Urothelium cell line (cell line): ENCODE results near the gene CTAGE1.
"Not testable (repeated sequence)": the region's sequence is repeated elsewhere in the genome, so short reads cannot be mapped to it uniquely, and the experiment has no call there.

Source experiments
- DNase-seq: peaks from one replicate; pipeline ENCODE4 v3.0.0; 2011; ENCODE audit warnings: low spot score, mixed read lengths
- FAIRE-seq: peaks from 2 replicates; lab custom pipeline; 2011; peaks lifted over from hg19 to GRCh38; lab: Jason Lieb, UNC

The CTAGE1 gene

DNA sequence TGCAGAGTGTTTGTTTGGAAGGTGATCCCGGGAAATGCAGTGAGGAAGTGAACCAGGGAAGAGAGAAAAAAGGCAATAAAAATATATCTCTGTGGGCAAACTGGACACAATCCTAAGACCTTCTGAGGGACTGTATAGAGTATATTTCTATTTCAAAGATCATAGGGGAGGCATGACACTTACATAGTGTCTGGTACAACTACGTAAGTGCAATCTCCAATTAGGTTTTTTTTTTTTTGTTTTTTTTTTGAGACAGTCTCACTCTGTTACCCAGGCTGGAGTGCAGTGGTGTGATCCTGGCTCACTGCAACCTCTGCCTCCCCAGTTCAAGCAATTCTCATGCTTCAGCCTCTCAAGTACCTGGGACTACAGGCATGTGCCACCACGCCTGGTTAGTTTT is 24.6 kb downstream of the CTAGE1 start:
- not testable (repeated sequence) for DNase-seq, FAIRE-seq

DNA sequence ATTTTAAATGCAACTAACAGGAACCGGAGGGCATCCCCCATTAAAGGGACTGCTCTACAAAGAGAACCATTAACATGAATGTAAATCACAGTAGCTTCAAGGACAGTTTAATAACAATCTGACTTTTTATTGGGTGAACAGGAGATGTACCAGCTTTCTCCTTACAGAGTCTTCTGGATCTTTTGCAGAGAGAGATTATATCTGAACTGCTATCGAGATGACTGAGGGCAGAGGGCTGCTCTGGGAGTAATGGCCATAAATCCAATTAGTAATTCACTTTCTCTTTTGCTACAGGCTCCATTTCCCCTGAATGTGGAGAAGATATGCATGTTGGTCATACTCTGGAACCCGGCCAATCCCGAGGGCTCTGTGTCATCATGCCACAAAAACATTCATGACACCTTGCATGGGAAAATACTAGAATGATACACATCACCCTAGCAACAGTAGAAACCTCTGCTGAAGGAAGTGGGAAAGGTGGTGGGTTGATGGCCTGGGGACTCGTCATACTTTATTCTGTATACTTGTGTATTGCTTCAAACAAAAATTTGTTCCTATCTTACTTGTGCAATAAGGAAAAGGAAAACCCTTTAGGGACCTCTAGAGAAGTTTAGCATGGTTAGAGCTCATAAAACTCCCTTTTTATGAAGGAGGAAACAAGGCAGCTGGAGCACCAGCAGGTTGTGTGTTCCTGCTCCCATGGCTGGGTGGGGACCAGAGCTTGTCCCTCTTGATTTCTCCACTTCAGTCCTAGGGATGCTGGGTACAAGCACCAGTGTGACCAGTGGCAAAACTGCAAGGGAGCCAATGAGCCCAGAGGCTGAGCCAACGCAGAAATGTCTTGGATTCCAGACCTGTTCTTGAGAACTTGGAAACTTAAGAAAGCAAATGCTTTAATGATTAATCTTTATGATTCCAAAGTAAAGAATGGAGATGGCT is 26.0 kb downstream of the CTAGE1 start:
- FAIRE-seq, result peak; percentile 27

DNA sequence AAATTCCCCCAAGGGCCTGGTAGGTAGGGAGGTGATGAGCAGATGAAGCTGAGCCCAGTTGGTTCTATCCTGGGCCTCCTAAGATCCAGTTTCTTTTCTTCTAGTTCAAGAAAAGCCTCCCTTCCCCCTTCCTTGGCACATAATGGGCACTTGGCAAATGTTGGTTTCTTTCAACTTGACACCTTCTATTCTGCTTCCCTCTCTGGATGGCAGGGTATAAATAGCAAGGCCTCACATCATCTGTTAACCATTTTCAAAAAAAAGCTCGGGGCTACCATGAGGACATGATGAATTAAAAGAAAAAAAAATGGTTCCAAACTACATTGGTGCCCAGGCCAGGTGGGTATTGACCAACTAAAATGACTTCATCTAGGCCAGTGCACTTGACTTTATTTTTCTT is 29.9 kb downstream of the CTAGE1 start:
- no peak for DNase-seq
- FAIRE-seq, result no peak

More for the DNA sequence above, 26.0 kb downstream of the CTAGE1 start:
- DNase-seq, result peak; percentile 68

- no peak for FAIRE-seq
- no peak for DNase-seq
Measured at GRCh38 chr18:22387364-22387763, 30.4 kb downstream of the CTAGE1 start.

- DNase-seq, result peak; percentile 41
- no peak for FAIRE-seq
Measured at GRCh38 chr18:22385718-22386117, 32.0 kb downstream of the CTAGE1 start.

DNA sequence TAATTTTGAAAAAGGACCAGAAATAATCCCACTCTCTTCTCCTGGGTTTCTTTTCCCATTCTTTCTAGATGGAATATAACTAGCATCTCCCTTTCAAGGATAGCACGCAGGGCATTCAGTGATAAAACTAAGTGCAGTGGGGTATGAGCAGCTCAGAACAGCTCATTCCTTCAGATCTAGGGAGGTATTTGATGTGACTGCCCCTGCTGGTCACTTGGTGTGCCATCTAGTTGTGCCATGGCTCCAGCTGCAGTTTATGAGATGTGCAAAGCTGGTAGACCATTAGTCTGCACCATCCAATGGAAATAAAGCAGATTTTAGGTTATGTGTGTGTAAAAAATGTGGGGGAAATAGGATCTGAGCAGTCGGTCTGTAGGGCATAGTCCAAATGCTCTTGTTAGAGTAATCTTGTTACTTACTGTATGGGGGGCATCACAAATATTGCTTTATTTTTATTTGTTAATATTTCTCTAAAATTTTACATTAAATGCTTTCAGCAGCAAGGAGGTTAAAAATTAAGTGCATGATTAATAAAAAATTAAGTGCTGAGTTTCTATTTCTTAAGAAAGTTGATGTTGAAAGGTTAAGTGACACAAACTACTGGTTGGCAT is 38.9 kb downstream of the CTAGE1 start:
- peak; percentile 59 for FAIRE-seq
- peak; percentile 54 for DNase-seq

- FAIRE-seq (no peak), DNase-seq (no peak)
Measured at GRCh38 chr18:22377769-22378168, 39.9 kb downstream of the CTAGE1 start.

GRCh38 chr18:22370414-22370813 is 47.3 kb downstream of the CTAGE1 start:
- DNase-seq (no peak), FAIRE-seq (no peak)

DNA sequence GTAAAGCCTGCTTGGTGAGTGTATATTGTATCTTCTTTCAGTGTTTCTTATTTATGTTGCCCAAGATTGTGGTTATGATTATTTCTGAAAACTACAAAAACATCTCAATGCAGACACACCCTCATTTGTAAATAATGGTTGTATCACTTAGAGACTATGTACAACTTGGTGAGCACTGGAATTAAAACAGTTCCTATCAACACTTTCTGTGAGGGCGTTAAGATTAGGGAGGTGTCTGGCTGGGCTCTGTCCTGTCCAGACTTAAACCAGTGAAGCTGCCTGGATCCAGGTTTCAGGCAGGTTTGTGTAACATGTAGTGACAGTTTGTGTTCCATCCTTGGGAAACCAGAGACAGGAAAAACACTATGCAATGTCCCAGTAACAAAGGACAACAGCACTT is 49.7 kb downstream of the CTAGE1 start:
- no peak for FAIRE-seq
- no peak for DNase-seq

DNA sequence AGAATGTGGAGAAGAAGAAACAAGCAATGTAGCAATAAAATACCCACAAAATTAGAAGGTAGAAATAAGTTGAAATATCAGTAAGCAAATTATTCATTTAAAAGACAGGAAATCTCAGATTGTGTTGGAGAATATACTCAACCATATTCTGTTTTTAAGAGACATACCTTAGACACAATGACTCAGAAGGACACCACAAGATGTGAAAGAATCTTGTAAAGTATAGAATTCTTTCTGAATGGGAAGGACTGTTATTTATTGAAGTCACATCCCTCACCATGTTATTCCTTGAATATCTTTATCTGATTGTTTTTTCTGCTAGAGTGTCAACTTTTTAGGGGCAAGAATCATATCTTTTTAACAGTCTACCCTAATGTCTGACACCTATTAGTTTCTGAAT is 50.4 kb downstream of the CTAGE1 start:
- FAIRE-seq, result no peak

GRCh38 chr18:22363867-22364463 is 53.8 kb downstream of the CTAGE1 start:
- FAIRE-seq (no peak), DNase-seq (no peak)

More for the DNA sequence above, 50.4 kb downstream of the CTAGE1 start:
- no peak for DNase-seq
